ENCODE results near the gene RCN2.

Gene RCN2

GRCh38 chr15:76982356-76982755 is 50.8 kb downstream of the RCN2 start:
- no peaks in the 10 kb centered on the region for H3K4me1 Mint-ChIP-seq
- TF ChIP-seq, protein P1, sequence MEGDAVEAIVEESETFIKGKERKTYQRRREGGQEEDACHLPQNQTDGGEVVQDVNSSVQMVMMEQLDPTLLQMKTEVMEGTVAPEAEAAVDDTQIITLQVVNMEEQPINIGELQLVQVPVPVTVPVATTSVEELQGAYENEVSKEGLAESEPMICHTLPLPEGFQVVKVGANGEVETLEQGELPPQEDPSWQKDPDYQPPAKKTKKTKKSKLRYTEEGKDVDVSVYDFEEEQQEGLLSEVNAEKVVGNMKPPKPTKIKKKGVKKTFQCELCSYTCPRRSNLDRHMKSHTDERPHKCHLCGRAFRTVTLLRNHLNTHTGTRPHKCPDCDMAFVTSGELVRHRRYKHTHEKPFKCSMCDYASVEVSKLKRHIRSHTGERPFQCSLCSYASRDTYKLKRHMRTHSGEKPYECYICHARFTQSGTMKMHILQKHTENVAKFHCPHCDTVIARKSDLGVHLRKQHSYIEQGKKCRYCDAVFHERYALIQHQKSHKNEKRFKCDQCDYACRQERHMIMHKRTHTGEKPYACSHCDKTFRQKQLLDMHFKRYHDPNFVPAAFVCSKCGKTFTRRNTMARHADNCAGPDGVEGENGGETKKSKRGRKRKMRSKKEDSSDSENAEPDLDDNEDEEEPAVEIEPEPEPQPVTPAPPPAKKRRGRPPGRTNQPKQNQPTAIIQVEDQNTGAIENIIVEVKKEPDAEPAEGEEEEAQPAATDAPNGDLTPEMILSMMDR (IDR thresholded peaks at IDR 0.05; ENCODE audit: unreplicated experiment in 3 of 3) = no peak
- H3K27ac Mint-ChIP-seq = no peak overlapping the region
- H3K36me3 Mint-ChIP-seq (ENCODE audit: low read depth) = peaks cover 4% of the 10 kb centered on the region
- peaks cover 15% of the 10 kb centered on the region for H3K9me3 Mint-ChIP-seq
- H3K27me3 Mint-ChIP-seq (ENCODE audit: low read depth) = peaks cover 3% of the 10 kb centered on the region
- H3K4me3 Mint-ChIP-seq = no peak overlapping the region

DNA sequence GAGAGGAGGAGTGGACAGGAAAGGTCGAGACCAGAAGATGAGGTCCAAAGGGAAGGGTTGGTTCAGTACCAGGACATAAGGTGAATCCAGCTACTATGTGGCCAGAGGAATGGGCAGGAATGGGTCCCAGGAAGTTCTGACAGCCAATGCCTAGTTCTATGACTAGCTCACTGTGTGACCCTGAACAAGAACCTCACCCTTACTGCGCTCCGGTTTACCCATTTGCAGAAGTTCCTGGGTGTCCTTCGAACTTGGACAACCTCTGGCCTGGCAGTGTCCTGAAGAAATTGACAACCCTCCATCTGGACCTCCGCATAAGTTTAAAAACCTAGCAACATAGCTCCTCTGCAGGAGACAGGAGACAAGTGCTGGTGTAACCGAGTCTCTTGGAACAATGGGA is 51.2 kb downstream of the RCN2 start:
- TF ChIP-seq, protein P1 (IDR thresholded peaks at IDR 0.05; ENCODE audit: unreplicated experiment in 3 of 3) = no peak
- Mint-ChIP-seq H3K4me3 (no peak overlapping the region), H3K4me1 (no peaks in the 10 kb centered on the region), H3K9me3 (peaks cover 14% of the 10 kb centered on the region), H3K36me3 (ENCODE audit: low read depth) (peaks cover 4% of the 10 kb centered on the region), H3K27me3 (ENCODE audit: low read depth) (peaks cover 3% of the 10 kb centered on the region), H3K27ac (no peak overlapping the region)

GRCh38 chr15:76983590-76984375 is 52.2 kb downstream of the RCN2 start:
- Mint-ChIP-seq H3K9me3 (peaks cover 6% of the 10 kb centered on the region), H3K4me3 (no peak overlapping the region), H3K27me3 (ENCODE audit: low read depth) (peaks cover 6% of the 10 kb centered on the region), H3K4me1 (no peaks in the 10 kb centered on the region), H3K27ac (no peak overlapping the region), H3K36me3 (ENCODE audit: low read depth) (peaks cover 4% of the 10 kb centered on the region)
- TF ChIP-seq, protein P1 (IDR thresholded peaks at IDR 0.05; ENCODE audit: unreplicated experiment in 3 of 3) = no peak

DNA sequence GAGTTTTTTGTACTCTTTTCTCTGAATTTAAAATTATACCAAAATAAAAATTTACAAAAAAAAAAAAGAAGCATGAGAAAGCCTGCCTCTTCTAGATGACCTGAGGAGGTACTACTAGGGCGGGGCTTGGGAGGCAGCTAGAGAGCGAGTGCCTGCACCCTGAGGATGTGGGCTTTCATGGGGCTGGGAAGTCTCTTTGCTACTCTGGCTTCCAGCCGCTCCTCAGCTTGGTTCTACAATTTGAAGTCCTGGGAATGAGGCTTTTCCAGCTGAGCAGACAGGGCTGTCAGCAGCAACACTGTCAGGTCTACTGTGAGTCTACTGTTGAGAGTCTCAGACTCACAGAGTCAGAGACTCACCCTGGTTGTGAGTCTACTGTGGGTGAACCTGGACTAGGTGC is 55.2 kb downstream of the RCN2 start:
- Mint-ChIP-seq H3K36me3 (ENCODE audit: low read depth) (no peaks in the 10 kb centered on the region), H3K27ac (no peak overlapping the region), H3K9me3 (no peaks in the 10 kb centered on the region), H3K4me1 (no peaks in the 10 kb centered on the region), H3K4me3 (no peak overlapping the region), H3K27me3 (ENCODE audit: low read depth) (peaks cover 14% of the 10 kb centered on the region)
- TF ChIP-seq, protein P1 (IDR thresholded peaks at IDR 0.05; ENCODE audit: unreplicated experiment in 3 of 3) = no peak

DNA sequence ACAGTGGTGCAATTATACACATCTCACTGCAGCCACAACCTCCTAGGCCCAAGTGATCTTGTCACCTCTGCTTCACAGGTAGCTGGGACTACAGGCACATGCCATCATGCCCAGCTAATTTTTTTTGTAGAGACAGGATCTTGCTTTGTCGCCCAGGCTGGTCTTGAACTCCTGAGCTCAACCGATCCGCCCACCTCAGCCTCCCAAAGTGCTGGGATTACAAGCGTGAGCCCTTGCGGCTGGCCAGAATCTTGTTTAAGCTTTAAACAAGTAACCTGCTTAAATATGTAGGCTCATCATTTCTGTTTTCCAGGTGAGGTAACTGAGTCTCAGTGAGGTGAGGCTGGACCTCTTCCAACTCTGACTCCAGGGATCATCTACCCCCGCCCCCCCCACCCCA is 55.7 kb downstream of the RCN2 start:
- Mint-ChIP-seq H3K27ac (no peak overlapping the region), H3K9me3 (no peaks in the 10 kb centered on the region), H3K27me3 (ENCODE audit: low read depth) (peaks cover 19% of the 10 kb centered on the region), H3K4me3 (no peak overlapping the region), H3K36me3 (ENCODE audit: low read depth) (no peaks in the 10 kb centered on the region), H3K4me1 (no peaks in the 10 kb centered on the region)
- TF ChIP-seq, protein P1 (IDR thresholded peaks at IDR 0.05; ENCODE audit: unreplicated experiment in 3 of 3) = no peak

Measured in nephron (organoid).